Pancreas (tissue), 10 donors: Measurements from ENCODE around the gene AGBL5. TPM values are rescaled to one million over a fixed set of nuclear protein-coding genes. Genes with fewer than 3 reads are reported as not detected.

ENCODE experiments used
- ATAC-seq, 4 donors: fragments of 200-7000 bp; cut with Tn5 transposase; one replicate each; pipeline versions ENCODE4 v1.8.0 to v1.9.1; 2020; ENCODE audit warnings: mild to moderate bottlenecking in 4 of 4, moderate library complexity in 4 of 4
- DNase-seq, 6 donors: peaks; one replicate each; pipeline ENCODE4 v3.0.0-alpha.2; 2020
- FAIRE-seq: peaks from 2 replicates; lab custom pipeline; 2012; peaks lifted over from hg19 to GRCh38; lab: Jason Lieb, UNC
- H3K27ac ChIP-seq, 4 donors: fragments of 200-600 bp; sonication (generic); 1 replicate in 3 of 4; 2 replicates in 1 of 4; pipeline versions ENCODE4 v1.5.0 to v1.8.0; 2020
- H3K27me3 ChIP-seq, 4 donors: fragments of 200-600 bp; one replicate each; pipeline ENCODE4 v1.8.0; 2021
- H3K36me3 ChIP-seq, 3 donors: fragments of 200-600 bp; sonication (generic) in 1 of 3; one replicate each; pipeline versions ENCODE4 v1.5.0 to v1.8.0; 2020 to 2021
- H3K4me1 ChIP-seq, 3 donors: fragments of 200-600 bp; one replicate each; pipeline ENCODE4 v1.8.0; 2021
- H3K4me3 ChIP-seq, 4 donors: fragments of 200-600 bp; sonication (generic) in 2 of 4; one replicate each; pipeline versions ENCODE4 v1.5.0 to v1.8.0; 2020 to 2021
- H3K9me3 ChIP-seq, 4 donors: fragments of 200-600 bp; one replicate each; pipeline ENCODE4 v1.8.0; 2021
- CTCF ChIP-seq, 4 donors: fragments of 200-600 bp; sonication (generic) in 3 of 4; IDR thresholded peaks; one replicate each; pipeline versions ENCODE4 v1.5.0 to v1.8.0; 2021; ENCODE audit warnings: antibody characterized with exemption in 4 of 4
- WGBS, 2 donors: extraction: QIAGEN DNeasy Blood & Tissue Kit; methylation state at CpG; one replicate each; pipeline ENCODE4 v1.1.7; 2013; 5-methylcytosine and 5-hydroxymethylcytosine counted together
- intact Hi-C, 3 donors: fragments of 100-400 bp; cut with DNase I; formaldehyde crosslinking; loops; one replicate each; pipeline versions ENCODE4 v1.11.1 to v1.14.2; 2022
- polyA plus RNA-seq, 2 donors: library from polyadenylated mRNA; stranded (reverse); fragments of 200-250 nt; gene quantifications; one replicate each; pipeline ENCODE4 v1.2.3, GENCODE V29; 2013
- total RNA-seq, 6 donors: library from RNA; stranded (reverse); fragmentation: NEBNext Ultra II Directional in 4 of 6; extraction: Animal tissue kit (Norgen Biotek cat#: 25700) in 4 of 6; gene quantifications; one replicate each; pipeline versions ENCODE4 v1.2.1 to v1.2.4, GENCODE V29; 2021 to 2023
- donor health status: healthy with polysubstance abuse.
- donor health status: DM: no; HTN: no; CAD: no; lungs with moderate emphysema.
- donor health status: DM: no; HTN: no; CAD: no.
- donor health status: control.
- donor health status: control.
- donor health status: Bipolar disorder and iron deficiency.
- donor health status: DM: yes; HTN: yes; CAD: no.
- donor health status: DM: no; HTN: no; CAD: no.
- donor health status: DM: no; HTN: no; CAD: no.
- donor health status: DM: yes; HTN: yes; CAD: no.

The AGBL5 gene
- total and polyA plus RNA-seq, 8 donors: 8.2 to 15.5 (median 11.2) TPM

DNA sequence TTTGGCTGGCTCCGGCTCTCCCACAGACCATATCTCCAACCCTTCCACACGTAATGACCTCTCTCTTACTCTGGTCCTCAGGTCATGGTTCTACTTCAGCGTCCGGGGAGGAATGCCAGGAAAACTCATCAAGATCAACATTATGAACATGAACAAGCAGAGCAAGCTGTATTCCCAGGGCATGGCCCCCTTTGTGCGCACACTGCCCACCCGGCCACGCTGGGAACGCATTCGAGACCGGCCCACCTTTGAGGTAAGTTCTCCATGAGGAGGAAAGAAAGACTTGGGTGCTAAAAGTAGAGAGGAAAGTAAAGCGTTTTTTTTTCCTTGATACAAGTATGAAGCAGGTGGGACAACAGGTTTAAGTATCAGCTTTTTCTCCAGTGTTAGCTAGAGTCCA, 1.9 kb downstream of the AGBL5 start:
- Histone ChIP-seq H3K27me3 (no peaks in the 10 kb centered on the region), H3K9me3 (no peaks in the 10 kb centered on the region), H3K4me1 (peaks cover 0 to 6% (median 0%) of the 10 kb centered on the region in 3 donors), H3K27ac (no peak overlapping the region), H3K4me3 (no peak overlapping the region), H3K36me3 (peaks cover 0 to 13% (median 3%) of the 10 kb centered on the region in 3 donors)
- TF ChIP-seq CTCF (IDR thresholded peaks at IDR 0.05): no peak
- no peak for DNase-seq
- 81 to 88% methylated on average over 11 of the region's 11 CpGs for WGBS, 2 donors
- intact Hi-C loops: no loop called here
- no peak for ATAC-seq
- FAIRE-seq: no peak

DNA sequence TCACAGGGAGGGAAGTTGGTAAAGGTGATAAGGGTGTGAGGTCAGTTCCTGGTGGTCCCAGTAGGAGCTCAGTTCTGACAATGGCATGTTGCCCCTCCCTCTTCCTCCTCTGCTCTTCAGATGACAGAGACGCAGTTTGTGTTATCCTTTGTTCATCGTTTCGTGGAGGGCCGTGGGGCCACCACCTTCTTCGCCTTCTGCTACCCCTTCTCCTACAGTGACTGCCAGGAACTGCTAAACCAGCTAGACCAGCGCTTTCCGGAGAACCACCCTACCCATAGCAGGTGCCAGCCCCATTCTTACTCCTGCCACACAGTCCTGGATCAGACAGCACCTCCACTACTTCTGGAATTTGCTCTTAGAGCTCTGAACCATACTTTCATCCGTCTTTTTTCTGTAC, 2.3 kb downstream of the AGBL5 start:
- DNase-seq (no peak), FAIRE-seq (no peak), ATAC-seq (no peak)
- intact Hi-C loops: no loop called here
- TF ChIP-seq CTCF (IDR thresholded peaks at IDR 0.05): no peak
- peaks cover 0 to 6% (median 0%) of the 10 kb centered on the region in 3 donors for H3K4me1 ChIP-seq
- peaks cover 0 to 13% (median 3%) of the 10 kb centered on the region in 3 donors for H3K36me3 ChIP-seq
- no peaks in the 10 kb centered on the region for H3K9me3 ChIP-seq
- no peaks in the 10 kb centered on the region for H3K27me3 ChIP-seq
- H3K4me3 ChIP-seq: no peak overlapping the region
- 87 to 89% methylated on average over 8 of the region's 8 CpGs for WGBS, 2 donors
- no peak overlapping the region for H3K27ac ChIP-seq

GRCh38 chr2:27054721-27055120, 3.3 kb downstream of the AGBL5 start:
- Histone ChIP-seq H3K36me3 (peaks cover 0 to 13% (median 3%) of the 10 kb centered on the region in 3 donors), H3K27me3 (no peaks in the 10 kb centered on the region), H3K4me3 (no peak overlapping the region), H3K9me3 (no peaks in the 10 kb centered on the region), H3K4me1 (peaks cover 0 to 9% (median 5%) of the 10 kb centered on the region in 3 donors), H3K27ac (no peak overlapping the region)
- no peak for TF ChIP-seq CTCF (IDR thresholded peaks at IDR 0.05)
- WGBS, 2 donors: 94 to 97% methylated on average over 11 of the region's 11 CpGs
- ATAC-seq (no peak), DNase-seq (no peak), FAIRE-seq (no peak)
- intact Hi-C loops: no loop called here

DNA sequence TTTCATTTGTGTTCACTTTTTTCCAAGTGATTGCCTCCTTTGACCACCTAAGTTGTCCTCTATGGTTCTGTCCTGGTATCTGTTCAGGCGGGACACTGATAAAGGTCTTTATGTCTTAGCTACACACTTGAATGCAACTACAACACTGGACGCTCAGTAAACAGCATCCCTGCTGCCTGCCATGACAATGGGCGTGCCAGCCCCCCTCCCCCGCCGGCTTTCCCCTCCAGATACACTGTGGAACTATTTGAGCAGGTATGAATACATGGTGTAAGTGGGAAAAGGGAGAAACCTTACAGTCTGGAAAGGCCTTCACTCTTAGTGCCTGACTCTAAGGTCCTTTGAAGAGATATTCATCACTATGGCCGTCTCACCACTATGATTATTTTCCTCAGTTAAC, 5.7 kb downstream of the AGBL5 start:
- no peaks in the 10 kb centered on the region for H3K9me3 ChIP-seq
- intact Hi-C loops: no loop called here
- H3K36me3 ChIP-seq: peaks cover 0 to 13% (median 3%) of the 10 kb centered on the region in 3 donors
- ATAC-seq (no peak), FAIRE-seq (no peak), DNase-seq (no peak)
- H3K4me1 ChIP-seq: peaks cover 0 to 13% (median 8%) of the 10 kb centered on the region in 3 donors
- 88 to 95% methylated on average over 6 of the region's 6 CpGs for WGBS, 2 donors
- H3K4me3 ChIP-seq: no peak overlapping the region
- no peak for TF ChIP-seq CTCF (IDR thresholded peaks at IDR 0.05)
- H3K27me3 ChIP-seq: no peaks in the 10 kb centered on the region
- H3K27ac ChIP-seq: no peak overlapping the region

- 88 to 91% methylated on average over 10 of the region's 10 CpGs for WGBS, 2 donors
- H3K27me3 ChIP-seq: no peaks in the 10 kb centered on the region
- H3K4me3 ChIP-seq: no peak overlapping the region
- no peaks in the 10 kb centered on the region for H3K9me3 ChIP-seq
- peaks cover 0 to 13% (median 8%) of the 10 kb centered on the region in 3 donors for H3K4me1 ChIP-seq
- DNase-seq (no peak), ATAC-seq (no peak), FAIRE-seq (no peak)
- peaks cover 0 to 13% (median 3%) of the 10 kb centered on the region in 3 donors for H3K36me3 ChIP-seq
- no peak for TF ChIP-seq CTCF (IDR thresholded peaks at IDR 0.05)
- no peak overlapping the region for H3K27ac ChIP-seq
- intact Hi-C loops: no loop called here
Observed at GRCh38 chr2:27058210-27058609, 6.7 kb downstream of the AGBL5 start.
